Liver (tissue), 9 donors: ENCODE measurements around the gene TUBGCP4. TPM values are rescaled to one million over a fixed set of nuclear protein-coding genes. Genes with fewer than 3 reads are reported as not detected.
A peak's percentile ranks its signal among the peaks of the same experiment; 100 is the strongest.

Experiments used
- DNase-seq: peaks from one replicate; pipeline ENCODE4 v3.0.0-alpha.2; 2017; ENCODE audit warnings: low spot score
- H3K27ac ChIP-seq, 2 donors: one replicate each; pipeline ENCODE4 v1.7.0; 2013; ENCODE audit warnings: inconsistent platforms in 2 of 2, low read length in 2 of 2, control low read depth in 1 of 2, low read depth in 1 of 2, mild to moderate bottlenecking in 1 of 2
- H3K27me3 ChIP-seq, 4 donors: one replicate each; pipeline versions ENCODE4 v1.6.1 to v1.7.0; 2013; ENCODE audit warnings: low read length in 3 of 4, inconsistent platforms in 1 of 4, mild to moderate bottlenecking in 1 of 4, moderate library complexity in 1 of 4; ENCODE audit not compliant: control insufficient read depth in 4 of 4, insufficient read depth in 4 of 4
- H3K36me3 ChIP-seq, 4 donors: one replicate each; pipeline versions ENCODE4 v1.6.1 to v1.7.0; 2013; ENCODE audit warnings: low read length in 3 of 4, mild to moderate bottlenecking in 3 of 4, low read depth in 1 of 4, moderate library complexity in 1 of 4; ENCODE audit not compliant: control insufficient read depth in 4 of 4, insufficient read depth in 3 of 4
- H3K4me1 ChIP-seq, 4 donors: one replicate each; pipeline versions ENCODE4 v1.6.1 to v1.7.0; 2013; ENCODE audit warnings: low read length in 3 of 4, mild to moderate bottlenecking in 3 of 4, moderate library complexity in 1 of 4; ENCODE audit not compliant: control insufficient read depth in 4 of 4, insufficient read depth in 4 of 4
- H3K4me3 ChIP-seq, 3 donors: one replicate each; pipeline versions ENCODE4 v1.6.1 to v1.7.0; 2013; ENCODE audit warnings: low read length in 3 of 3, control low read depth in 1 of 3, low read depth in 1 of 3, mild to moderate bottlenecking in 1 of 3
- H3K9ac ChIP-seq, 2 donors: one replicate each; pipeline ENCODE4 v1.7.0; 2013; ENCODE audit warnings: low read length in 2 of 2, mild to moderate bottlenecking in 2 of 2, moderate library complexity in 2 of 2, control low read depth in 1 of 2, low read depth in 1 of 2
- H3K9me3 ChIP-seq, 4 donors: one replicate each; pipeline versions ENCODE4 v1.6.1 to v1.7.0; 2013; ENCODE audit warnings: low read length in 3 of 4; ENCODE audit not compliant: control insufficient read depth in 4 of 4
- EGR1 ChIP-seq, 2 donors: IDR thresholded peaks; 2 replicates each; pipeline ENCODE4 v1.6.1; 2016 to 2018; ENCODE audit warnings: antibody characterized with exemption in 2 of 2, low read depth in 2 of 2
- FOXA1 ChIP-seq: IDR thresholded peaks from 2 replicates; pipeline ENCODE4 v1.6.1; 2016; ENCODE audit warnings: antibody characterized with exemption
- FOXA2 ChIP-seq: IDR thresholded peaks from 2 replicates; pipeline ENCODE4 v1.6.1; 2016; ENCODE audit warnings: antibody characterized with exemption
- GABPA ChIP-seq, 2 donors: IDR thresholded peaks in 1 of 2; conservative IDR thresholded peaks in 1 of 2; 2 replicates each; pipeline ENCODE4 v1.6.1; 2016; ENCODE audit warnings: antibody characterized with exemption in 2 of 2, mild to moderate bottlenecking in 1 of 2, moderate library complexity in 1 of 2
- HNF4A ChIP-seq, 2 donors: conservative IDR thresholded peaks; 2 replicates each; pipeline ENCODE4 v1.6.1; 2016; ENCODE audit warnings: antibody characterized with exemption in 2 of 2, mild to moderate bottlenecking in 2 of 2
- HNF4G ChIP-seq: IDR thresholded peaks from 2 replicates; pipeline ENCODE4 v1.6.1; 2016; ENCODE audit warnings: antibody characterized with exemption
- JUND ChIP-seq, 2 donors: IDR thresholded peaks; 2 replicates each; pipeline ENCODE4 v1.6.1; 2016; ENCODE audit warnings: antibody characterized with exemption in 2 of 2
- RXRA ChIP-seq, 2 donors: IDR thresholded peaks; 2 replicates each; pipeline ENCODE4 v1.6.1; 2017 to 2018; ENCODE audit warnings: antibody characterized with exemption in 2 of 2, mild to moderate bottlenecking in 1 of 2
- SP1 ChIP-seq: IDR thresholded peaks from 2 replicates; pipeline ENCODE4 v1.6.1; 2018; ENCODE audit warnings: antibody characterized with exemption, mild to moderate bottlenecking
- TAF1 ChIP-seq: conservative IDR thresholded peaks from 2 replicates; pipeline ENCODE4 v1.6.1; 2016; ENCODE audit warnings: antibody characterized with exemption, mild to moderate bottlenecking
- YY1 ChIP-seq: IDR thresholded peaks from 2 replicates; pipeline ENCODE4 v1.6.1; 2016; ENCODE audit warnings: antibody characterized with exemption, mild to moderate bottlenecking
- WGBS: extraction: QIAGEN DNeasy Blood & Tissue Kit; methylation state at CpG from one replicate; pipeline ENCODE4 v1.1.7; 2013; 5-methylcytosine and 5-hydroxymethylcytosine counted together
- polyA plus RNA-seq, 2 donors: library from polyadenylated mRNA; stranded (reverse) in 1 of 2; unstranded in 1 of 2; fragments of 200-250 nt in 1 of 2; fragments of >200 nt in 1 of 2; fragmentation: Nextera tagmentation in 1 of 2; extraction: Ambion mirVana in 1 of 2; gene quantifications; one replicate each; pipeline versions ENCODE4 v1.2.1 to v1.2.3, GENCODE V29; 2013 to 2015
- total RNA-seq, 2 donors: library from RNA; depleted of rRNA; stranded (reverse); fragments of >200 nt; gene quantifications; one replicate each; pipeline ENCODE4 v1.2.3, GENCODE V29; 2014
- TF ChIP-seq, protein P1 (sequence below): IDR thresholded peaks from 2 replicates; pipeline ENCODE4 v1.6.1; 2016; ENCODE audit warnings: antibody characterized with exemption
- TF ChIP-seq, protein P2 (sequence below): fragments of 150-350 bp; IDR thresholded peaks from 2 replicates; pipeline ENCODE4 v1.5.1; 2017; ENCODE audit warnings: improper control_type of control experiment, low read depth, low read length; ENCODE audit not compliant: missing input control
- TF ChIP-seq, protein P3 (sequence below): IDR thresholded peaks from 2 replicates; pipeline ENCODE4 v1.6.1; 2016; ENCODE audit warnings: antibody characterized with exemption
- donor health status: healthy.
- donor health status: healthy.
- donor health status: healthy.
- donor health status: healthy.
- donor health status: healthy.

The TUBGCP4 gene
- 10 to 100 TPM; 17.1 to 20.5 TPM for total RNA-seq
- polyA plus RNA-seq, result 1 to 10 TPM; 4.6 to 7.7 TPM

DNA sequence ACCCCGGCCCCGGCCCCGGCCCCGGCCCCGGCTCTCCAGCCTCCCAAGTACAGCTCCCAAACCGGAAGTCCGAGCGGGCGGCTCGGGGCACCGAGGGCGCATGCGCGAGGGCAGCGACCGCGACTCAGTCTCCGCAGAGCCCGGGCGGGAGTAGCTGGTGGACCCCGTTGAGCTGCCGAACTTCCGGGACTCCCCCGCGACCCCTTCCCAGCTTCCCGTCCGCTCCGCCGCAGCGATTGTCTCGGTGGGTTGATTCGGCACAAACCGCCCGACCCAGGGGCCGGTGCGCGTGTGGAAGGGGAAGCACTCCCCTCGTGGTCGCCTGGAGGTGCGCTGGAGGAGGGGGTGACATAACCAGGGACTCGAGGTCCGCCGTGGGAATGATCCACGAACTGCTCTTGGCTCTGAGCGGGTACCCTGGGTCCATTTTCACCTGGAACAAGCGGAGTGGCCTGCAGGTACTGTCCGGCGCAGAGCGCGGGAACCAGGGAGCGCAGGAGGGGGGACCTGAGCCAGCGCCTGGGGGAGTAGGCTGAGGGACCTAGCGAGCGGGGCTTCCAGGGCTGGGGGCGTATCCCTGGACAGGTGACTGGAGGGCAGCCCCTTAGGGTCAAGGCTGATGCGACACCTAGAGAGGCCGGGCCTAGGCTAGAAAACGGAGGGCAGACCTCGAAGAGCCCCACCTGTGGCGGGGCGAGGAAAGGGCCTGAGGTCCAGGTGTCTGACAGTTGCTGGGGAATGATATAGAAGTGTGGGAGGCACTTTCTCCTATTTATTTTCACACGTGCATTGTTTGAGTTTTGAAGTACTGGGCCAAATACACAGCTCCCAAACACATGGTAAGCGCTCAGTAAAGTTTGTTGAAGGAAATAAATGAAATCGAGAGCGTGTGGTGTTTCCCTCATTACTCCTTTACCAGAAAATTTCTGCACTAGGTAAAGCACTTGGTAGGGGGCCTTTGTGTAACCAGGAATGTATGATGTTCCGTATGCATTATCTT, at the start of gene TUBGCP4, which contains the start of gene ZSCAN29:
Gene TUBGCP4, plus strand, starts transcription at position 127 of the 1,000 bp plus-strand sequence. Its CDS starts 254 bp downstream, at position 381.
Gene ZSCAN29, minus strand, starts transcription at position 69 of the 1,000 bp plus-strand sequence. CDS start 1,130 bp downstream, outside the sequence.
- Histone ChIP-seq H3K9ac (peak within 1 kb of the TSS; percentile 64 to 93), H3K27ac (peak within 1 kb of the TSS; percentile 39 to 67), H3K36me3 (peaks cover 0 to 10% (median 7%) of the 10 kb centered on the region in 4 donors), H3K27me3 (no peaks in the 10 kb centered on the region), H3K9me3 (no peaks in the 10 kb centered on the region), H3K4me3 (peak within 1 kb of the TSS; percentile 89 to 93 (median 92)), H3K4me1 (peaks cover 11 to 26% (median 18%) of the 10 kb centered on the region in 4 donors)
- peak; percentile 86 for DNase-seq
- 2% methylated on average over 66 of the region's 66 CpGs for WGBS
- TF ChIP-seq HNF4G, result no peak
- TF ChIP-seq RXRA (IDR thresholded peaks at IDR 0.05), result peak in 1 of 2 donors; percentile 15
- TF ChIP-seq, protein P1, sequence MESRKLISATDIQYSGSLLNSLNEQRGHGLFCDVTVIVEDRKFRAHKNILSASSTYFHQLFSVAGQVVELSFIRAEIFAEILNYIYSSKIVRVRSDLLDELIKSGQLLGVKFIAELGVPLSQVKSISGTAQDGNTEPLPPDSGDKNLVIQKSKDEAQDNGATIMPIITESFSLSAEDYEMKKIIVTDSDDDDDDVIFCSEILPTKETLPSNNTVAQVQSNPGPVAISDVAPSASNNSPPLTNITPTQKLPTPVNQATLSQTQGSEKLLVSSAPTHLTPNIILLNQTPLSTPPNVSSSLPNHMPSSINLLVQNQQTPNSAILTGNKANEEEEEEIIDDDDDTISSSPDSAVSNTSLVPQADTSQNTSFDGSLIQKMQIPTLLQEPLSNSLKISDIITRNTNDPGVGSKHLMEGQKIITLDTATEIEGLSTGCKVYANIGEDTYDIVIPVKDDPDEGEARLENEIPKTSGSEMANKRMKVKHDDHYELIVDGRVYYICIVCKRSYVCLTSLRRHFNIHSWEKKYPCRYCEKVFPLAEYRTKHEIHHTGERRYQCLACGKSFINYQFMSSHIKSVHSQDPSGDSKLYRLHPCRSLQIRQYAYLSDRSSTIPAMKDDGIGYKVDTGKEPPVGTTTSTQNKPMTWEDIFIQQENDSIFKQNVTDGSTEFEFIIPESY, result no peak
- TF ChIP-seq TAF1, result peak; percentile 6
- no peak for TF ChIP-seq JUND (IDR thresholded peaks at IDR 0.05)
- no peak for TF ChIP-seq HNF4A (conservative IDR thresholded peaks at IDR 0.05)
- peak in 1 of 2 donors; percentile 74 for TF ChIP-seq GABPA (IDR thresholded peaks at IDR 0.05 in 1 of 2, conservative IDR thresholded peaks at IDR 0.05 in 1 of 2)
- TF ChIP-seq, protein P2, sequence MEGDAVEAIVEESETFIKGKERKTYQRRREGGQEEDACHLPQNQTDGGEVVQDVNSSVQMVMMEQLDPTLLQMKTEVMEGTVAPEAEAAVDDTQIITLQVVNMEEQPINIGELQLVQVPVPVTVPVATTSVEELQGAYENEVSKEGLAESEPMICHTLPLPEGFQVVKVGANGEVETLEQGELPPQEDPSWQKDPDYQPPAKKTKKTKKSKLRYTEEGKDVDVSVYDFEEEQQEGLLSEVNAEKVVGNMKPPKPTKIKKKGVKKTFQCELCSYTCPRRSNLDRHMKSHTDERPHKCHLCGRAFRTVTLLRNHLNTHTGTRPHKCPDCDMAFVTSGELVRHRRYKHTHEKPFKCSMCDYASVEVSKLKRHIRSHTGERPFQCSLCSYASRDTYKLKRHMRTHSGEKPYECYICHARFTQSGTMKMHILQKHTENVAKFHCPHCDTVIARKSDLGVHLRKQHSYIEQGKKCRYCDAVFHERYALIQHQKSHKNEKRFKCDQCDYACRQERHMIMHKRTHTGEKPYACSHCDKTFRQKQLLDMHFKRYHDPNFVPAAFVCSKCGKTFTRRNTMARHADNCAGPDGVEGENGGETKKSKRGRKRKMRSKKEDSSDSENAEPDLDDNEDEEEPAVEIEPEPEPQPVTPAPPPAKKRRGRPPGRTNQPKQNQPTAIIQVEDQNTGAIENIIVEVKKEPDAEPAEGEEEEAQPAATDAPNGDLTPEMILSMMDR, result peak; percentile 34
- no peak for TF ChIP-seq FOXA1
- no peak for TF ChIP-seq YY1
- no peak for TF ChIP-seq FOXA2

DNA sequence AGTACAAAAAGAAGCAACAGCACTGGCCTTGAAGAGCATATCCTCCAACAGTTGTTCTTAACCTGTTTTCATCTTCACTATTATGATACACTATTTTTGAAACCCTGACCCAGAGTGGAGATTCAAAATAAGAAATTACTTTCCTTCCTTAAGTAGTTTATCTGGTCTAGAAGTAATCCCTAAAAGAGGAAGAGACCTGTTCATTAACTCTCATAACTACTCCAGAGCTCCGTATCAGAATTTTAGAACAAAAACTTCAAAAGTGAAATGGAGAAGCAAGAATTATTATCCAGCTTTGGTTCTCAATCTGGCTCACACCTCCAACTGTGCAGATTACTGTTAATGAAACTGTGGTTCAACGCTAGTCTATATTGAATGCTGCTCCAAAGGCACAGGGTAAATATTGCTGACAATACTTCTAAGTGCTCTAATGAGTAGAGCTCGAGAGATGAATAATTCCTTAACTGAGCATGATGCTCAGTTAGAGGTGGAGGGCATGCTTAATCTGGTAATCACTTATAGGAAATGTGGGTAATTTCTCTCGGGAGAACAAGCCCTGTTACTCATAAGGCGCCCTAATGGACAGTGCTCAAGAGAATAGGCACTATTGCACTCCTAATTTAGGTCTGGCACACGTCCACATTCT, 45.7 kb upstream of the TUBGCP4 start:
- 76% methylated on average over 6 of the region's 6 CpGs for WGBS
- Histone ChIP-seq H3K27me3 (no peaks in the 10 kb centered on the region), H3K4me3 (no peak overlapping the region)

More for the DNA sequence above, 45.7 kb upstream of the TUBGCP4 start:
- TF ChIP-seq, protein P1, result no peak
- TF ChIP-seq FOXA2 (no peak), FOXA1 (no peak), RXRA (IDR thresholded peaks at IDR 0.05) (no peak), SP1 (no peak), EGR1 (IDR thresholded peaks at IDR 0.05; ENCODE audit: low read depth in 2 of 2) (no peak), YY1 (no peak)
- TF ChIP-seq, protein P3, sequence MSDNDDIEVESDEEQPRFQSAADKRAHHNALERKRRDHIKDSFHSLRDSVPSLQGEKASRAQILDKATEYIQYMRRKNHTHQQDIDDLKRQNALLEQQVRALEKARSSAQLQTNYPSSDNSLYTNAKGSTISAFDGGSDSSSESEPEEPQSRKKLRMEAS, result no peak
- TF ChIP-seq, protein P2, result no peak
- no peak for DNase-seq
- H3K27ac ChIP-seq, result no peak overlapping the region
- no peaks in the 10 kb centered on the region for H3K9me3 ChIP-seq
- H3K9ac ChIP-seq, result no peak overlapping the region
- H3K4me1 ChIP-seq, result peaks cover 4 to 15% (median 10%) of the 10 kb centered on the region in 4 donors
- no peaks in the 10 kb centered on the region for H3K36me3 ChIP-seq
